HepG2 (cell line): ENCODE results near the gene DNAJA1. TPM values are rescaled to one million over a fixed set of nuclear protein-coding genes. Genes with fewer than 3 reads are reported as not detected.

Experiments used
- FOXC1 ChIP-seq: sonication (generic); formaldehyde crosslinking; IDR thresholded peaks from 2 replicates; pipeline ENCODE4 v1.8.0; 2022; ENCODE audit warnings: mild to moderate bottlenecking, missing genetic modification reagents, borderline replicate concordance
- HOXA3 ChIP-seq: sonication (generic); formaldehyde crosslinking; IDR thresholded peaks from 2 replicates; pipeline ENCODE4 v1.5.0; 2020; ENCODE audit warnings: missing genetic modification reagents
- IRF2 ChIP-seq: IDR thresholded peaks from 2 replicates; pipeline ENCODE4 v1.6.1; 2018; ENCODE audit warnings: missing genetic modification reagents, missing compliant biosample characterization
- NCOA5 ChIP-seq: sonication (generic); formaldehyde crosslinking; IDR thresholded peaks from 2 replicates; pipeline ENCODE4 v1.4.0; 2020; ENCODE audit warnings: missing genetic modification reagents
- NFKB2 ChIP-seq: sonication (generic); formaldehyde crosslinking; IDR thresholded peaks from 2 replicates; pipeline ENCODE4 v1.4.0; 2020; ENCODE audit warnings: missing genetic modification reagents, borderline replicate concordance
- NKX3-1 ChIP-seq: sonication (generic); formaldehyde crosslinking; IDR thresholded peaks from 2 replicates; pipeline ENCODE4 v1.5.0; 2020; ENCODE audit warnings: missing genetic modification reagents
- THAP11 ChIP-seq: IDR thresholded peaks from 2 replicates; pipeline ENCODE4 v1.6.1; 2016; ENCODE audit warnings: missing biosample characterization, missing genetic modification reagents
- WIZ ChIP-seq: sonication (generic); formaldehyde crosslinking; IDR thresholded peaks from 2 replicates; pipeline ENCODE4 v1.5.1; 2020; ENCODE audit warnings: mild to moderate bottlenecking, missing genetic modification reagents
- YY1 ChIP-seq: IDR thresholded peaks from 2 replicates; pipeline ENCODE4 v1.6.1; 2011; ENCODE audit warnings: low read length, low read depth, moderate library complexity, mild to moderate bottlenecking; ENCODE audit not compliant: insufficient read depth, insufficient replicate concordance
- ZNF256 ChIP-seq: sonication (generic); formaldehyde crosslinking; conservative IDR thresholded peaks from 2 replicates; pipeline ENCODE4 v1.4.0; 2020; ENCODE audit warnings: missing genetic modification reagents
- ZNF878 ChIP-seq: sonication (generic); formaldehyde crosslinking; IDR thresholded peaks from 2 replicates; pipeline ENCODE4 v1.8.1; 2023; ENCODE audit warnings: mild to moderate bottlenecking, missing genetic modification reagents, moderate library complexity
- polyA plus RNA-seq, 8 experiments: library from polyadenylated mRNA; depleted of rRNA in 3 of 8; stranded (reverse) in 7 of 8; unstranded in 1 of 8; fragments of >200 nt; fragmentation: Illumina TruSeq in 4 of 8; extraction: Trizol in 4 of 8; gene quantifications; 2 replicates each; pipeline versions ENCODE4 v1.2.1 to v1.2.3, GENCODE V29; 2011 to 2016; ENCODE audit warnings: low read depth in 4 of 8, missing spikeins in 1 of 8, mixed read lengths in 1 of 8; ENCODE audit not compliant: insufficient read depth in 1 of 8
- total RNA-seq, 5 experiments: library from RNA; depleted of rRNA; stranded (reverse); fragments of >200 nt; fragmentation: Illumina TruSeq; extraction: Trizol; gene quantifications; 2 replicates each; pipeline ENCODE4 v1.2.3, GENCODE V29; 2016; ENCODE audit warnings: low read depth in 1 of 5
- TF ChIP-seq, protein P1 (sequence below): sonication (generic); formaldehyde crosslinking; IDR thresholded peaks from 2 replicates; pipeline ENCODE4 v1.9.0; 2021; ENCODE audit warnings: mild to moderate bottlenecking, missing genetic modification reagents
- TF ChIP-seq, protein P2 (sequence below): IDR thresholded peaks from 2 replicates; pipeline ENCODE4 v1.6.1; 2012; ENCODE audit warnings: low read length, improper control_type of control experiment
- TF ChIP-seq, protein P3 (sequence below): sonication (generic); formaldehyde crosslinking; IDR thresholded peaks from 2 replicates; pipeline ENCODE4 v1.4.0; 2020; ENCODE audit warnings: missing genetic modification reagents

Gene DNAJA1
- total and polyA plus RNA-seq, 2 of the 13 experiments (the other 11 are each of a cell fraction or from before 2014, with no cell fraction given), result 95.9 to 306 TPM

DNA sequence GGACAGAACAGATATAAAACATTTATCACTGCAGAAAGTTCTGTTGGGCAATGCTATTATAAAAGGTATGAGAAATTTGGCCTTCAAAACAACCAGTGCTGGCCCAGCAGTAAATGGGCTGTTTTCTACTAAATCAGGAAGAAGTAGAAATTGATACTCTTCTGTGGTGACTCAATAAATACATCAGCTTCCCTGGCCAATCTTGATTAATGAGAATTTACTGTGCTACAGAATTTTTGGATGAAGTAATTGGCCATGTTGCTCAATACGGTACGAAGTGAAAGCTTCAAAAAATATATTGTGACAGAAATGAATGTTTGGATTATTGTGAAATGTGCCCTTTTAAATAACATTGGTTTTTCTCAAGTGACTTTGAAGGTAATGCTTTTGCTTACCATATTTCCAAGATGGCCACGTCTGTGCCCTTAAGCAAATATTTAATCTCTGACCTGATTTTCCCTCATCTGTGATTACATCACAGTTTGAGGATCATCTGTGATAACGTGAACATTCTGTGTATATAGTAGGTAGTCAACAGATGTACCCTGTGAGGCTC, 4.2 kb downstream of the DNAJA1 start (continued):
- TF ChIP-seq, protein P1, sequence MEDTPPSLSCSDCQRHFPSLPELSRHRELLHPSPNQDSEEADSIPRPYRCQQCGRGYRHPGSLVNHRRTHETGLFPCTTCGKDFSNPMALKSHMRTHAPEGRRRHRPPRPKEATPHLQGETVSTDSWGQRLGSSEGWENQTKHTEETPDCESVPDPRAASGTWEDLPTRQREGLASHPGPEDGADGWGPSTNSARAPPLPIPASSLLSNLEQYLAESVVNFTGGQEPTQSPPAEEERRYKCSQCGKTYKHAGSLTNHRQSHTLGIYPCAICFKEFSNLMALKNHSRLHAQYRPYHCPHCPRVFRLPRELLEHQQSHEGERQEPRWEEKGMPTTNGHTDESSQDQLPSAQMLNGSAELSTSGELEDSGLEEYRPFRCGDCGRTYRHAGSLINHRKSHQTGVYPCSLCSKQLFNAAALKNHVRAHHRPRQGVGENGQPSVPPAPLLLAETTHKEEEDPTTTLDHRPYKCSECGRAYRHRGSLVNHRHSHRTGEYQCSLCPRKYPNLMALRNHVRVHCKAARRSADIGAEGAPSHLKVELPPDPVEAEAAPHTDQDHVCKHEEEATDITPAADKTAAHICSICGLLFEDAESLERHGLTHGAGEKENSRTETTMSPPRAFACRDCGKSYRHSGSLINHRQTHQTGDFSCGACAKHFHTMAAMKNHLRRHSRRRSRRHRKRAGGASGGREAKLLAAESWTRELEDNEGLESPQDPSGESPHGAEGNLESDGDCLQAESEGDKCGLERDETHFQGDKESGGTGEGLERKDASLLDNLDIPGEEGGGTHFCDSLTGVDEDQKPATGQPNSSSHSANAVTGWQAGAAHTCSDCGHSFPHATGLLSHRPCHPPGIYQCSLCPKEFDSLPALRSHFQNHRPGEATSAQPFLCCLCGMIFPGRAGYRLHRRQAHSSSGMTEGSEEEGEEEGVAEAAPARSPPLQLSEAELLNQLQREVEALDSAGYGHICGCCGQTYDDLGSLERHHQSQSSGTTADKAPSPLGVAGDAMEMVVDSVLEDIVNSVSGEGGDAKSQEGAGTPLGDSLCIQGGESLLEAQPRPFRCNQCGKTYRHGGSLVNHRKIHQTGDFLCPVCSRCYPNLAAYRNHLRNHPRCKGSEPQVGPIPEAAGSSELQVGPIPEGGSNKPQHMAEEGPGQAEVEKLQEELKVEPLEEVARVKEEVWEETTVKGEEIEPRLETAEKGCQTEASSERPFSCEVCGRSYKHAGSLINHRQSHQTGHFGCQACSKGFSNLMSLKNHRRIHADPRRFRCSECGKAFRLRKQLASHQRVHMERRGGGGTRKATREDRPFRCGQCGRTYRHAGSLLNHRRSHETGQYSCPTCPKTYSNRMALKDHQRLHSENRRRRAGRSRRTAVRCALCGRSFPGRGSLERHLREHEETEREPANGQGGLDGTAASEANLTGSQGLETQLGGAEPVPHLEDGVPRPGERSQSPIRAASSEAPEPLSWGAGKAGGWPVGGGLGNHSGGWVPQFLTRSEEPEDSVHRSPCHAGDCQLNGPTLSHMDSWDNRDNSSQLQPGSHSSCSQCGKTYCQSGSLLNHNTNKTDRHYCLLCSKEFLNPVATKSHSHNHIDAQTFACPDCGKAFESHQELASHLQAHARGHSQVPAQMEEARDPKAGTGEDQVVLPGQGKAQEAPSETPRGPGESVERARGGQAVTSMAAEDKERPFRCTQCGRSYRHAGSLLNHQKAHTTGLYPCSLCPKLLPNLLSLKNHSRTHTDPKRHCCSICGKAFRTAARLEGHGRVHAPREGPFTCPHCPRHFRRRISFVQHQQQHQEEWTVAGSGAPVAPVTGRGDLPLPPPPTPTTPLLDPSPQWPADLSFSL (CRISPR knock-in tag), result no peak
- TF ChIP-seq, protein P2, sequence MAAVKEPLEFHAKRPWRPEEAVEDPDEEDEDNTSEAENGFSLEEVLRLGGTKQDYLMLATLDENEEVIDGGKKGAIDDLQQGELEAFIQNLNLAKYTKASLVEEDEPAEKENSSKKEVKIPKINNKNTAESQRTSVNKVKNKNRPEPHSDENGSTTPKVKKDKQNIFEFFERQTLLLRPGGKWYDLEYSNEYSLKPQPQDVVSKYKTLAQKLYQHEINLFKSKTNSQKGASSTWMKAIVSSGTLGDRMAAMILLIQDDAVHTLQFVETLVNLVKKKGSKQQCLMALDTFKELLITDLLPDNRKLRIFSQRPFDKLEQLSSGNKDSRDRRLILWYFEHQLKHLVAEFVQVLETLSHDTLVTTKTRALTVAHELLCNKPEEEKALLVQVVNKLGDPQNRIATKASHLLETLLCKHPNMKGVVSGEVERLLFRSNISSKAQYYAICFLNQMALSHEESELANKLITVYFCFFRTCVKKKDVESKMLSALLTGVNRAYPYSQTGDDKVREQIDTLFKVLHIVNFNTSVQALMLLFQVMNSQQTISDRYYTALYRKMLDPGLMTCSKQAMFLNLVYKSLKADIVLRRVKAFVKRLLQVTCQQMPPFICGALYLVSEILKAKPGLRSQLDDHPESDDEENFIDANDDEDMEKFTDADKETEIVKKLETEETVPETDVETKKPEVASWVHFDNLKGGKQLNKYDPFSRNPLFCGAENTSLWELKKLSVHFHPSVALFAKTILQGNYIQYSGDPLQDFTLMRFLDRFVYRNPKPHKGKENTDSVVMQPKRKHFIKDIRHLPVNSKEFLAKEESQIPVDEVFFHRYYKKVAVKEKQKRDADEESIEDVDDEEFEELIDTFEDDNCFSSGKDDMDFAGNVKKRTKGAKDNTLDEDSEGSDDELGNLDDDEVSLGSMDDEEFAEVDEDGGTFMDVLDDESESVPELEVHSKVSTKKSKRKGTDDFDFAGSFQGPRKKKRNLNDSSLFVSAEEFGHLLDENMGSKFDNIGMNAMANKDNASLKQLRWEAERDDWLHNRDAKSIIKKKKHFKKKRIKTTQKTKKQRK, result no peak
- TF ChIP-seq WIZ (CRISPR knock-in tag) (no peak), NCOA5 (no peak), NKX3-1 (CRISPR knock-in tag) (no peak), THAP11 (peak; percentile 36; the same call in 1 of the 2 replicates), YY1 (peak; percentile 74), FOXC1 (no peak), NFKB2 (CRISPR knock-in tag) (no peak), HOXA3 (peak; percentile 27; the same call in 1 of the 2 replicates), ZNF878 (CRISPR knock-in tag) (no peak), IRF2 (CRISPR knock-in tag) (peak; percentile 34; the same call in 1 of the 2 replicates), ZNF256 (CRISPR knock-in tag) (no peak)
- TF ChIP-seq, protein P3, sequence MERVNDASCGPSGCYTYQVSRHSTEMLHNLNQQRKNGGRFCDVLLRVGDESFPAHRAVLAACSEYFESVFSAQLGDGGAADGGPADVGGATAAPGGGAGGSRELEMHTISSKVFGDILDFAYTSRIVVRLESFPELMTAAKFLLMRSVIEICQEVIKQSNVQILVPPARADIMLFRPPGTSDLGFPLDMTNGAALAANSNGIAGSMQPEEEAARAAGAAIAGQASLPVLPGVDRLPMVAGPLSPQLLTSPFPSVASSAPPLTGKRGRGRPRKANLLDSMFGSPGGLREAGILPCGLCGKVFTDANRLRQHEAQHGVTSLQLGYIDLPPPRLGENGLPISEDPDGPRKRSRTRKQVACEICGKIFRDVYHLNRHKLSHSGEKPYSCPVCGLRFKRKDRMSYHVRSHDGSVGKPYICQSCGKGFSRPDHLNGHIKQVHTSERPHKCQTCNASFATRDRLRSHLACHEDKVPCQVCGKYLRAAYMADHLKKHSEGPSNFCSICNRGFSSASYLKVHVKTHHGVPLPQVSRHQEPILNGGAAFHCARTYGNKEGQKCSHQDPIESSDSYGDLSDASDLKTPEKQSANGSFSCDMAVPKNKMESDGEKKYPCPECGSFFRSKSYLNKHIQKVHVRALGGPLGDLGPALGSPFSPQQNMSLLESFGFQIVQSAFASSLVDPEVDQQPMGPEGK (CRISPR knock-in tag), result no peak
